ENCODE measurements around the gene YWHAQ.
"Not testable (repeated sequence)": the region's sequence is repeated elsewhere in the genome, so short reads cannot be mapped to it uniquely, and the experiment has no call there.

The YWHAQ gene

GRCh38 chr2:9630117-9630735 is 571 bp downstream of the YWHAQ start:
- DNase-seq = peak; percentile 64

- DNase-seq = no peak
These were observed 1.3 kb downstream of the YWHAQ start for GRCh38 chr2:9629222-9630116.

GRCh38 chr2:9627310-9627709 is 3.5 kb downstream of the YWHAQ start:
- DNase-seq = no peak

GRCh38 chr2:9623151-9623550 is 7.6 kb downstream of the YWHAQ start:
- no peak for DNase-seq

GRCh38 chr2:9621655-9622054 is 9.1 kb downstream of the YWHAQ start:
- DNase-seq = not testable (repeated sequence)

GRCh38 chr2:9618410-9618809 is 12.4 kb downstream of the YWHAQ start:
- no peak for DNase-seq

- no peak for DNase-seq
These were observed 13.0 kb downstream of the YWHAQ start for GRCh38 chr2:9617749-9618148.

- no peak for DNase-seq
These were observed 13.5 kb downstream of the YWHAQ start for GRCh38 chr2:9617296-9617695.

GRCh38 chr2:9614562-9614961 is 16.2 kb downstream of the YWHAQ start:
- no peak for DNase-seq

GRCh38 chr2:9613291-9613690 is 17.5 kb downstream of the YWHAQ start:
- DNase-seq = no peak

- DNase-seq = not testable (repeated sequence)
These were observed 19.3 kb downstream of the YWHAQ start for GRCh38 chr2:9611549-9611912.

GRCh38 chr2:9610781-9611548 is 19.8 kb downstream of the YWHAQ start:
- DNase-seq = no peak

- DNase-seq = not testable (repeated sequence)
These were observed 22.3 kb downstream of the YWHAQ start for GRCh38 chr2:9608491-9608890.

- no peak for DNase-seq
These were observed 28.4 kb downstream of the YWHAQ start for GRCh38 chr2:9602412-9602811.

GRCh38 chr2:9601397-9601796 is 29.4 kb downstream of the YWHAQ start:
- no peak for DNase-seq

- no peak for DNase-seq
These were observed 31.4 kb downstream of the YWHAQ start for GRCh38 chr2:9599430-9599829.

GRCh38 chr2:9596621-9597311 is 34.0 kb downstream of the YWHAQ start:
- DNase-seq = no peak

- DNase-seq = no peak
These were observed 35.1 kb downstream of the YWHAQ start for GRCh38 chr2:9595746-9596145.

GRCh38 chr2:9595256-9595655 is 35.5 kb downstream of the YWHAQ start:
- DNase-seq = not testable (repeated sequence)

- no peak for DNase-seq
These were observed 36.3 kb downstream of the YWHAQ start for GRCh38 chr2:9594366-9595054.

GRCh38 chr2:9593925-9594324 is 36.9 kb downstream of the YWHAQ start:
- no peak for DNase-seq

GRCh38 chr2:9592699-9593098 is 38.1 kb downstream of the YWHAQ start:
- DNase-seq = no peak
